H4 (cell line): Measurements from ENCODE around the gene LRRC4C. TPM values are rescaled to one million over a fixed set of nuclear protein-coding genes. Genes with fewer than 3 reads are reported as not detected.

ENCODE experiments used
- DNase-seq: peaks from one replicate; pipeline ENCODE4 v3.0.0-alpha.2; 2015; ENCODE audit warnings: low spot score
- total RNA-seq: library from RNA; depleted of rRNA; stranded (reverse); fragments of >200 nt; shearing (Covaris generic); gene quantifications from 2 replicates; pipeline ENCODE4 v1.2.3, GENCODE V29; 2014

Gene LRRC4C
- total RNA-seq, 1 experiment from 2014 or later: 6.2 TPM

DNA sequence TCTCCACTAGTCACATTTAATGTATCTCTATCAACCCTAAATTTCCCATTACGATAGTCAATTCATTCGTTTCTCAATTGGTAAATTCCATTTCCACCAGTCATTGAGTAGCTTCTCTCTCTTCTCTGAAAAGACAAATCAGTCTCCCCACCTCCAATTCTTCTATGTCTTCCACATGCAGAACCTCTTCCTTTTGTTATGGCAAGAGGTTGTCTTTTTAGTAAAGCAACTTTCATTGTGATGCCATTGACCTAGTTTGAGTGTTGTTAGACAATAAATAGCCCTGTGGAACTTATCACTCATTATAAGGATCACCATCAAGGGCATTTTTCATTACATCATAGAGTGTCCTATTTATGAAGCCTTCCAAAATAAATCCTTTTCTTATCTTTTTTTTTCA is 340.9 kb downstream of the LRRC4C start:
- no peak for DNase-seq

DNA sequence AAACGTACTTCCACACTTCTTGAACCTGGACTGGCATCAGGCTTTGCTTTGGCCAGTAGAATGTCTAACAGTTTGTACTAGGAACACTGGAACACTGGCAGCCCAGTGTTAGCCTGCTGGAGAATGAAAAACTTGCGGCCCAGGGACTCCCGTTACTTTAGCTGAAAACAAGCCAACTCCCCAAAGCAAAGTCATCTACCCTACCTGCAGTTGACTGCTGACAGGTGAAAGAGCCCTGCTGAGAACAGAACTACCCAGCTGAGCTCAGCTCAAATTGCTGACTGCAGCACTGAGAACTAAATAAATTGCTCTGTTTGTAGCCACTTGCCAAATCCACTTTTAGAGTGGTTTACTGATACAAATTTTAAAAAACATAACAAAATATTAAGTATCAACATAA is 342.5 kb downstream of the LRRC4C start:
- DNase-seq: no peak

DNA sequence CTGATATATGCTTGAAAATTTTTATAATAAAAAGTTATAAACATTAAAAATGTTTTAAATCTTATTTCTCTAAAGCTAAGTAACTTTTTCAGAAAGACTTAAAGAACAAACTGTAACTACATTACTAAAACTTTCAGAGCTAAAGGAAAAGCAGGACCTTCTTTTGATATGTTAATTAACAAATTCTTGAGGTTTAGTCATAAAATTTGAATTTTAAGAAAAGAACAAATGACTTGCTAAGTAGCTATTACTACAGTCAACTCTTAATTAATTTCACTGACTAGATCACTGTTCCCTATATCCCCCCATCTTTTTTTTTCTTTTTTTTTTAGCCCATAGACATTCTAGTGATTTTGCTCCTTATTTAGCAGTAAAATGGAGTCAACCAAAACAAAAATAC is 344.4 kb downstream of the LRRC4C start:
- DNase-seq: no peak

DNA sequence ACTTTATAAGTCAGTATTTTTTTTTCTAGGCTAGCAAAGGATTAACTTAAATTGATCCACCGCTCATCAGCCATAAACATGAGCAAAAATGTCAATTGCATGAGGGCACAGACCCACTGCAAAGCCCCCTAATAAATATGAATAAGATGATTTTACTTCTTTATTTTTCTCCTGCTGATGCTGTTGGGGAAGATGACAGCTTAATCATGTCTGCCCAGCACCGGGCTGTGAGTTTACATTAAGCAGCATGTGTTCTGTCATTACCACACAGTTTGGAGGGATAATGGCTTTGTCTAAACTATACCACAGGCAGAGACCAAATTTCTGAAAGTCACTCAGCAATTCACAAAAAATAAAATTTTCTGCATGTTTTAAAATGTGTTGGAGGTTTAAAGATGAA is 346.3 kb downstream of the LRRC4C start:
- no peak for DNase-seq

DNA sequence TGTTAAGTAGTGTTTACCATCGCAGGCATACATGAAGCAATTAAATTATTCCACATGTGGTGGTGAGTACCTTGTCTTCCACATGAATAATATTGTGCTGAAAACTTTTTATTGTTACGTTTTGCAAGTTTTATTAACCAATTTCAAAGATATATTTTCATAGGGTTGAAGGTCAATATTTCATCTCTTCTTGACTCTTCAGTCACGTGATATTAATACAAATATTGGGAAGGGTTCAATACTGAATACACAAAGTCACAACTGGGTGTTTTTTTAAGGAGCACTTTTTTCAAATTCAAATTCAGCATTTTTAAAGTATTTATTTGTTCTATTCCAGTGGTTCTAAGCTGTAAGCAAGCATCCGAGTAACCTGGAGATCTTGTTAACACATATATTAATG is 348.9 kb downstream of the LRRC4C start:
- DNase-seq: no peak

DNA sequence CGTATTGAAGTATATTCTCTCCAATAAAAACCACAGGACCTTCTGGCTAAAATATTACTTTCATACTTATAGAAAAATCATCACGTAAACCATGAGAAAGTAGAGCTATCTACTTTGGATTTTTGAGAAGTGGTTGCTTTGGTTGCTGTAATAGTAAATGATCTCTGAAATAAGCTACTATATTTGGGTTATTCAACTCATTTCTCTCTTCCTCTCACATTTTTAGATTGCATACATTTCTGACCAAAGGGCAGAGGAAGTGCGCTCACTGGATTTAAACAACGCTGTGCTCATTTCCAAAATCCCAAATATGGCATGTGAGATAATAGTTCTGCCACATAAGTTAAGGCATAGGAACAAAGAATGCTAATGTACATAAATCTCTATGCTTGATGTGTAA is 357.0 kb downstream of the LRRC4C start:
- DNase-seq: no peak

DNA sequence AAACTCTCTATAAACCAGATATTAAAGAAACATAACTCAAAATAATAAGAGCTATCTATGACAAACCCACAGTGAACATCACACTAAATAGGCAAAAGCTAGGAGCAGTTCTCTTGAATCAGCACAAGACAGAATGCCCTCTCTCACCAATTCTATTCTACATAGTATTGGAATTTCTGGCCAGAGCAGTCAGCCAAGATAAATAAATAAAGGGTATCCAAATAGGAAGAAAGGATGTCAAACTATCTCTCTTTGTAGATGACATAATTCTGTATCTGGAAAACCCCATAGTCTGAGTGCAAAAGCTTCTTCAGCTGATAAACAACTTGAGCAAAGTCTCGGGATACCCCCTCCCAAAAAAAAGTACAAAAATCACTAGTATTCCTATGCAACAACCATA is 359.8 kb downstream of the LRRC4C start:
- no peak for DNase-seq

DNA sequence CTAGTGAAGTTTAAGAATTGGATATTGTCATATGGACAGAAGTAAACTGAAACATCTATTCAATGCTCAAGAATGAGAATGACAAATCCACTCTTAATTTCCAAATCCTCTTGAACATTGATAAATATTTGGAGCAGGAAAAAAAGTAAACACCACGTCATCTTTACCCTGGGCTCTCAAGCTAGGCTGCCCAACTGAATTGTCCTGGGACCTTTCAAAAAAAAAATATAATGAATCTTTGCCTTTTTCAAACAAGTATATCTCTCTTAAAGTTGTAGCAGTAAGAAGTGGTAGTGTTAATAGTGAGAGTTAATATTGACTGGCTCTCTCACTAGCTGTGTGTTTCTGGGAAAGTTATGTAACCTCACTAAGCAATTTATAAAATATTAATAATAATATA is 374.3 kb downstream of the LRRC4C start:
- DNase-seq: no peak

DNA sequence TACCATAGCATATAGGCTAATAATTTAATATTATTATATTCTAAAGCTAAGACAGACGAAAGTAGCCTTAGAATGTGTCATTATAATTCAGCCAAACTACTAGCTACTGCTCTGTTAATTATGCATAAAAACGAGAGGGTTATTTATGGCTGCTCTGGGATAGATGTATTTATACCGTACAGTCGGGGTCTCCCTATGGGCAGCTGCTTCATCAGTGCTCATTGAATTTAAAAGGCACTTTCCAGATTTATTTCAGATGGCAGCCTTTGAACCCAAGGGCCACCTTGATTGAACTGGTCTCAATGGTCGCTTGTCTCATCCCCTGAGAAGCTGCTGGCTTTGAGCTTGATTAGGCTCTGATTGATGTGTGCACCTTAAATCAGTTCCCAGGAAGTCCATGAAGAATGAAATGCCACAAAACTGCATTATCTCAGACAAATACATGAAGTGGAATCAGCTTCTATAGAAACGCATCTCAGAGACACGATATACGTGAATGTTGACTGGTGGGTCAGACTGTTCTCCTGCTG is 377.6 kb downstream of the LRRC4C start:
- DNase-seq: no peak

DNA sequence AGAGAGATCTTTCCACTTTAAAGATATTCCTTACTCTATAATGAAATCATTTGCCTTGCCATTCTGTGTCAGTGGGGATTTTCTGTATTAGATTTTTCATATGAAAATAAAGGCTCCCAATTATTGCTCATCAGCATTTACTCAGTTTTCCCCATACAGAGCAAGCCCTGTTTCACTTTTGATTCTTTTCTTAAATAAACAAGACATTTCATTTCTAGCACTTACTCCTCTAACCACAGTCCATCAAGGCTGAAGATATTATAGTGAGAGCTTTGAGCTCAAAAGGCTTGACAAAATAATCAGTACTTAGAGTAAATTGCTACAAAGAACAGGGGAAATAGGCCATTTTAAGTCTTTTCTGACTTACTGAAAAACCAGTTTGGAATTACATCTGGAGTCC is 385.1 kb downstream of the LRRC4C start:
- DNase-seq: no peak

DNA sequence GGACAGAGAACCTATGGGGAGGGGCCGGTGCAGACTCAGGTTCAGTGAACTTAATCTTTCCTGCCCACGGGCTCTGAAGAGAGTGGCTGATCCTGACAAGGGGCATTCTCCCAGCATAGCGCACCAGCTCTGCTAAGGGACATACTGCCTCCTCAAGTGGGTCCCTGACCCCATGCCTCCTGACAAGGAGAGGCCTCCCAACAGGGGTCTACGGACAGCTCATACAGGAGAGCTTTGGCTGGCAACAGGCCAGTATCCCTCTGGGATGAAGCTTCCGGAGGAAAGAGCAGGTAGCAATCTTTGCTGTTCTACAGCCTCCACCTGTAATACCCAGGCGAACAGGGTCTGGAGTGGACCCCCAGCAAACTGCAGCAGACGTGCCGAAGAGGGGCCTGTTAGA is 394.0 kb downstream of the LRRC4C start:
- no peak for DNase-seq

DNA sequence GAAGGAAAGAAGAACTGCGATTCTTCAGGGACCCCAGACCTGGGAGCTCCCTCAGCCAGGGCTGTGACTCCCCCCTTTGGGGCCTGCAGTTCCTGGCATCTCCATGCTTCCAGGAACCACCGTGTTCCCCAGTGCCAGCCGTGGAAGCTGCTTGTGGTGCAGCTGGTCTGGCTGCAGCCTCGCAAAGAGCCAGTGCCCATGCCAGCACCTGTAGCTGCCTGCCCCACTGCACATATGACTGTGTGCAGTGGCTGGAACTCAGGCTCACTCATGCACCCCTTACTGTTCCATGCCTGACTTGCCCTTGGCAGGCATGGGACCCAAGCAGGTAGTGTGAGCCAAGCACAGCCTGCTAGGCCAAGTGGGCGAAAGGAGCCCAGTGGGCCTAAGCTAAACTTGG is 401.3 kb downstream of the LRRC4C start:
- no peak for DNase-seq

DNA sequence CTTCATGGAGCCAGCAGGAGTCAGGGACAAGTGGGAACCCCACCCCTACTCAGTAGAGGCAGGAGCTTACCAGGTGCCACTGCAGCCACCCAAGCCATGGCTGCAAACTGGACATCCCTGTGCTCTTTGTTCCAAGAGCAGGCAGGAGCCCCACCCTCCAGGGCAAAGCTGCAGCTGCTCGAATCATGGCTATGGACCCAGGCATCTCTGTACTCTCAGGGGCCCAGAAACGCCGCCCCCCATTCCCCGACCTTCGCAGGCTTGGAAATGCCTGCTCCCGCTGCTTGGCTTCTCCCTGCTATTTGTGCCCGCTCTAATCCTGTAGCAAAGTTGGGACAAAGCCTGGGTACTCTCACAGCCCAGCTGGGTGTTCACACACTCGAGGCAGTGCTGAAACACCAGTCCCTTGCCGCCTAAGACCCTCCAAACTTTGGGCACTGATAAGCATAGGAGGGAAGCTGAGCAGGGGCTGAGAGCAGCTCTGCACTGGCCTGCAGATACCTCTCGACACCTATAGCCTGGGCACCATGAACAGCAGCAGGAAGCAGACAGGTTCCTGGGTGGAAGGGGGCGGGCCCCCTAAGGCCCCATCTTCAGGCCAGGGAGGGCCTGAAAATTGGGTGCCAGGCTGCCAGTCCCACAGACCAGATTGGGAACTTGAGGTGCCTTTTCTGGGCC is 402.4 kb downstream of the LRRC4C start:
- no peak for DNase-seq

DNA sequence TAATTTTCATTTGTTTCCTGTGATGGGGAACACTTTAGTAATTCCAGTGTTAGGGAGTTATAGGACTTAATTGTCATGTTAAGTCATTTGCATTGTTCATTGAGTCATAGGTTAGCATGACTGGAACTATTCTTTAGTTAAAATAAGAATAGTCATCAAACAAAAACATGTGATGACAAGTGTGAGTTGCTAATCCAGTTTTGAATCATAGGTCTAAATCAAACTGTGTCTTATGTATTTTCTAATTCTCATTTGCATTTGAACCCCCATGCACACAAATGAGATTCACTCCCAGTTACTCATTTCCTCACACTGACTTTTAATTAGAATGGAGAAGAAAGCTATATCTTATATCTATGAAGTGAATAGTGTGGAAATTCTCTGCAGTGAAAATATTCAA is 405.6 kb downstream of the LRRC4C start:
- DNase-seq: no peak

DNA sequence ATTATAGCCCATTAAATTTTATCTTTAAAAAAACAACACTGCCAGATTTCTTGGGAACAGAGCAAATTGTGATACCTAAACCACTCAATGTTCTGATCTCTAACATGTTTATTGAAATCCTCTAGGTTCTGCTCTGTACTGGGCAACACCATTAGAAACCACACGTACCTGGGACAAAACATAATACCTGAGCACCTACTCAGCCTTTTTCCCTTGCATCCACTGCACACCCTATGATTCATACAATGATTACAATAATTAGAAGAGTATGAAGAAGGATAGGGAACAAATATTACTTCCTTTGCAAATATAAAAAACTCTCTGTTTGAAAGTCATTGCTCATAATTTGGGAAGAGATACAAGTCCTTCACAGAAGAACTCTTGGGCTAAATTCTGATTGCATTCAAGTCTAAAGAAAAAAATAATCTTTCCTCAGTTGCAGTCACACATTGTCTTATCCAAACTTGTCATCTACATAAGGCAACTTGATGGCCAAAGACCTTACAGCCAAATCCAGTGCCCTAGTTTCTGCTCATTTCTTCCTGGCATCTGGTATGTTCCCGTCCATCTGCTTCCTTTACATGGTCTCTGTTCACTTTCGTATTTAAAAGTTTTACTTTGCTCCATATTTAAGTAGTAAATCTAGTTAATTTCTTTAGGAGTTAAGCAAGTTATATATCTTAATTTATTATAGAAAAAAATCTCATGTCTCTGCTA is 407.4 kb downstream of the LRRC4C start:
- no peak for DNase-seq

DNA sequence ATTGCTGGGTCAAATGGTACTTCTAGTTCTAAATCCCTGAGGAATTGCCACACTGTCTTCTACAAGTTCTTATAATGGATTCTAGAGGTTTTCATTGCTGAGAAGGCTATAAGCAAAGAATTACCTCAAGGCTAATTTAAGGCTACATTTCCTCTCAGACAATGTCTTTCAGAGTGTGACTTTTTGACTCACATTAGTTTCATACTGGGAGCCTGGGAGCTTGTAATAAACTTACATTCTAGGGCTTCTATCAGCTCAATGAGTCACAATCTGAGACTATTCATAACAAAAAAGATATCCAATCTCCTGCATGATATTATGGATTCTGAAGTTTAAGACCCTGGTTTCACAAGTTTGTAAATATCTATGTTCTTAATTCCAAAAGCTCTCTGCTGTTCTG is 408.7 kb downstream of the LRRC4C start:
- DNase-seq: no peak

DNA sequence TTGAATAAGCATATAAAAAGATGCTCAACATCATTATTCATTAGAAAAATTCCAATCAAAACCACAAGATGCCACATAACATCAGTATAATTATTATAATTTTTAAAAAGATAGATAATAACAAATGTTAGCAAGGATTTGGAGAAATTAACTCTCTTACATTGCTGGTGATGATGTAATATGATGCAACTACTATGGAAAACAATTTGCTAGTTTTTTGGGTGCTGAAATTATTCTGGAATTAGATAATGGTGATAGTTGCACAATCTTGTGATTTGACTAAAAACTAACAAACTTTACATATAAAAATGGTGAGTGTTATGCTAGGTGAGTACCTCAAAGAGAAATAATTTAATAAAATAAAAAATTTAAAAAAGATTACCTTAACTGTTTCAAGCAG is 412.2 kb downstream of the LRRC4C start:
- DNase-seq: no peak

DNA sequence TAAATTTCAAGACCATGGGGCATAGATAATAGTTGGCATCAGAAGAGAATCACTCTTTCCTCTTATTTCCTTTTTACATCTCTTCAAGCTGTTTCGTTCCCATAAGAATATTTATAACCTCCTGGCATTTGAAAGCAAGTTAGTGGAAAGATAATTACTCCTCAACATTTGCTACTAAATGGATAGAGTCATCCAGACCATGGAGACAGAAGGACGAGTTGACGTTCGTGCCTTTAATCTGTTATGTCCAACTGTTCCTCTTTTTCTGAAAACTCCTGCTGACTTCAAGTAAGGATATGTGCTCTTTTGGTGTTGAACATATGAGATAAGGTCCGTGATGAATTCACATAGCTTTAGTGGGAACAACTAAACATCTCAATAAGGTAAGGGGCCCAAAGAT is 414.2 kb downstream of the LRRC4C start:
- no peak for DNase-seq

DNA sequence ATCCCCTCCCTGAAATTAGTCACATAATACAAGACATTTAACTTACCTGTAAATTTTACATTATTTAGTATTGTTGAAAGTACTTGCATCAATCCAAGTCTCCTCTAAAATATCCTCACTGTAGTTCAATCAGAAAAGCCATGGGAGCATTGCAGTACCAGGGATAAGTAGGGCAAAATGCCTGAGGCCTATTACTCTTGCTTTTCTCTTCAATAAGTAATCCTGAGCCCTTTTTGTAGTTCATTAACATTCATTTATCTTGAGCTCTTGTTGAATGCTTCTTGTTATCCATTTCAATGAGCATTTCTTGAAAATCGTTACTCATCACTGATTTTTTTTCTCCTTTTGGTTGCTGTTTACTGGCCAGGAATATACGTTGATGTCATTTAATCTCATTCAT is 414.7 kb downstream of the LRRC4C start:
- DNase-seq: no peak

DNA sequence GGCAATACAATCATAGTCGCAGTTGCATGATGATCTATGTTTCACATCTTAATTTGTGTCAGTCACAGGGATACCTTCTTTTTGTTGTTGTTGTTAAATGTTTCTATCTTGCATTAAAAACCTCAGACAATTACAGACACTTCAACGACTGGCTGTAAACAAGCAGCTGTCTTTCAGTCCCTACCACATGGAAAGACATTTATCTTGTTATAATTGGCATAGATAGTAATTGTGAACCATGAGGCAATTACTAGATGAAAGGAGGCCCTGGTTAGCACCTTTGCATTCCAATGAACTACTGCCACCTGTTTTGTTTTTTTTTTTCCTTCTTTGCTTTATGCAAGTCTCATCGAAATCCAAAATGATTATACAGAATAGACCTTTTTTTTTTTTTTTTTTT is 416.8 kb downstream of the LRRC4C start:
- DNase-seq: no peak

DNA sequence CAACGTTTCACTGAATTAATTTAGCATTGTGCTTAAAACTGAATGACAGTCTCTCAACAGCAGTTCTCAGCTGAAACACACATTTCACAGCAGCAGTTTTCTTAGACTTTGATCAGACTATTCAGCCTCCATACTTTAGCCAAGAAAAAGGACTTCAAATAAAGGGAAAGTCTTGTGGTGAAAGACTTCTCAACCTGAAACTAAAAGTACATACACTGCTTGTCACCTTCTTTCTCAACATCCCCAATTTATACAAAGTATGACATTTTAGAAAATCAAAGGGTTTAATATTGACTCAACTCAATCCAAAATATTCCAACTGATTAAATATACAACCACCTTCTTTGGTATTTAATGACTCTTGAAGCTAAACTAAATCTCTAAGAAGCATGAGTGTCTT is 419.0 kb downstream of the LRRC4C start:
- DNase-seq: no peak

DNA sequence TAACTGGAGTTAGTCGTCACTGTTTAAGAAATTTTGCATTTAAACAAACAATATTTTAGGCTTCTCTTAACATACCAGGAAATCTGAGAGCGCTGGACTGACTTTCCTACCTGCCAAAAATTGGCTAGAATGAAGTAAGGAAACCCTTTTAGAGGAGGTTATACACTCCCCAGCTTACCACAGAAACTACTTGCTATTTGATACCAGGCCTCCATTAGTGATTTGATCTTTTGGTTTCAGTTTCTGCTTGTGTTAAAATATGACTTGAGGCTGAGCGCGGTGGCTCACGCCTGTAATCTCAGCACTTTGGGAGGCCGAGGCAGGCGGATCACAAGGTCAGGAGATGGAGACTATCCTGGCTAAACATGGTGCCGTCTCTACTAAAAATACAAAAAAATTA is 419.9 kb downstream of the LRRC4C start:
- DNase-seq: peak; percentile 47

DNA sequence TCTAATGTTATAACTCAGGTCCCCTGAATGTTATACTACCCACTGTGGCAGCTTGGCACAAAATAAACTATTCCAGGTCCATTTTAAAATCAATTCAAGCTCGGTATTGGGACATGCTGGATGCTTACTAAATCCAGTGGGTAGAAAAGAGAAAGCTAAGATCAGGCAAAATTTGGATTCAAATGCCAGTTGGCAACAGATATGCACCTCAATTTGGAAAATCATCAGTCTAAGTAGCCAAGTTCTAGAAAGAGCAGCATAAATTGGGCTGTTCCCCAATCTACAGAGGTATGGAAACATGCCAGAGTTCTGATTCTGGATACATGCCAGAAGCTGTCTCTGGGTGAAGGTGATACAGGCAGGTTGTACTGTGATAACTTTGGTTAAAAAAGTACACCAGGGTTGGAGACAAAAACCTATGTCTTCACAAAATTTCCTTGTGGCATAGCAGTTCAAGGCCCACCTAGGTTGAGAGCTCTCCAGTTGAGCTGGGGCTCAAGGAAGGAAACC is 427.8 kb downstream of the LRRC4C start:
- no peak for DNase-seq
